Prostate gland (tissue), 2 donors: ENCODE results near the gene SPOP.

Source experiments
- CTCF ChIP-seq, 4 experiments: fragments of 200-600 bp in 2 of 4; fragments of 450-650 bp in 2 of 4; sonication (generic) in 2 of 4; IDR thresholded peaks; 1 replicate in 3 of 4; 2 replicates in 1 of 4; pipeline ENCODE4 v1.5.1; 2016 to 2019; ENCODE audit warnings: antibody characterized with exemption in 4 of 4, mild to moderate bottlenecking in 2 of 4, moderate library complexity in 2 of 4
- POLR2A ChIP-seq: fragments of 450-650 bp; IDR thresholded peaks from one replicate; pipeline ENCODE4 v1.6.1; 2016; ENCODE audit warnings: antibody characterized with exemption, mild to moderate bottlenecking
- POLR2AphosphoS5 ChIP-seq: sonication (generic); formaldehyde crosslinking; IDR thresholded peaks from one replicate; pipeline ENCODE4 v1.6.1; 2017; ENCODE audit warnings: antibody characterized with exemption

GRCh38 chr17:49633762-49634484, 44.0 kb downstream of the SPOP start:
- TF ChIP-seq POLR2AphosphoS5 (no peak), CTCF (IDR thresholded peaks at IDR 0.05) (no peak), POLR2A (no peak)
